HS-27A (cell line): Measurements from ENCODE around the gene ZBTB34.

Experiments
- DNase-seq: peaks from one replicate; pipeline ENCODE4 v3.0.0-alpha.2; 2012; ENCODE audit warnings: low read depth, missing footprints

ZBTB34 gene

GRCh38 chr9:126879288-126879687, 18.8 kb downstream of the ZBTB34 start:
- DNase-seq = no peak

- DNase-seq = no peak
Measured at GRCh38 chr9:126880226-126880946, 19.9 kb downstream of the ZBTB34 start.

GRCh38 chr9:126880947-126881332, 20.5 kb downstream of the ZBTB34 start:
- DNase-seq = no peak

- no peak for DNase-seq
Measured at GRCh38 chr9:126882746-126883145, 22.3 kb downstream of the ZBTB34 start.

DNA sequence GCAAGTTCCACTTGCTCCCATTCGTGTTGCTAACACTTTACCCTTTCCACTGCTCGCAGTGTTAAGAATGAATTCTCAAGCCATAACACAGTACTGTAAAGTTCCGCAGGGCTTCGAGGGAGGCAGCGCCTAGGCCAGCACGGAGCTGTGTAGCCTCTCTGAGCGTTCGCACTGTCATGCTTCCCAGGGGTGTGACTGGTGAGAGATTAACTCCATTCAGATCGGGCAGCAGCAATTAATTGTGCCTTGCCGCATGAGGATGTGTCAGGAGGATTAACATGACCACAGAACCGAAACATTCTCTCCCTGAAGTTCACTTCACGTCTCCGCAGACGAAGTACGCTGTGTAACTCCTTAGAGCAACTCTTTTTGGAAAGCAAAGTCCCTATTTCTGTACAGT, 23.2 kb downstream of the ZBTB34 start:
- DNase-seq = no peak

GRCh38 chr9:126885131-126885641, 24.7 kb downstream of the ZBTB34 start:
- DNase-seq = no peak

- no peak for DNase-seq
Measured at GRCh38 chr9:126886034-126886822, 25.8 kb downstream of the ZBTB34 start.

- no peak for DNase-seq
Measured at GRCh38 chr9:126886897-126887296, 26.5 kb downstream of the ZBTB34 start.

- DNase-seq = no peak
Measured at GRCh38 chr9:126891676-126892075, 31.2 kb downstream of the ZBTB34 start.

DNA sequence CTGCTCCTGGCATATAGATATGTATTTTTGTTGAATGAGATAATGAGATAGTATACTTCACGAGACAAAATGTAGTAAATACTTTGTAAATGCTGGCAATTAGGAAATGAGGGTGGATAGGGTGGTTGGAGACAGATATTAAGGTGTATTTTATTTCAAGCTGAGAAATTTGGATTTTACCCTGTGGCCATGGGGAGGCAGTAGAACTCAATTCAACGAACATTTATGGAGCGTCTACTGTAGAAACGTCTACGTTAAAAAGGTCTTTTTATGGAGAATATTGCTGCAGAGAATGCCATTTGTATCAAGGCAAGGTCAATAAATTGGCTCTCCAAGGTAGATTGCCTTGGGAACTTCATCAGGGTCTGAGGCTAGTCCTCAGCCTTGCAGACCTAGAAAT, 32.6 kb downstream of the ZBTB34 start:
- DNase-seq = no peak

- DNase-seq = no peak
Measured at GRCh38 chr9:126894052-126894603, 33.7 kb downstream of the ZBTB34 start.

DNA sequence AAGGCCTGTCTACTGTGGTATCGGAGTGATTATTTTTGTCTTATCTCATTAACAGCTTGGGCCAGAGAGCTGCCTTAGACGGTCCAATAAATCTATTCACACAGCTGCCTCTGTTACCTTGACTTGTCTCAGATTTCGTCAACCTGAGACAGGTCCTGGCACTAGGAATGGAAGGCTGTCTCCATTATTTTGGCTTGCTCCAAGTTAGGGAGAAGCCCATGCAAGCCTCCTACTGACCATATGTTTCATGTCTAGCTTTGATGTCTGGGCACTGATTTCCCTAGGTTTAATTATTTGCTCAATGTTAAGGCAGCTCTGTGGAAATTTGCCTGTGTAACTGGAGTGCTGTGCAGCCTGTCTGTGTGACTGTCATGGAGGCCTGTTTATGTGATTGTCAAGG, 41.8 kb downstream of the ZBTB34 start:
- no peak for DNase-seq

DNA sequence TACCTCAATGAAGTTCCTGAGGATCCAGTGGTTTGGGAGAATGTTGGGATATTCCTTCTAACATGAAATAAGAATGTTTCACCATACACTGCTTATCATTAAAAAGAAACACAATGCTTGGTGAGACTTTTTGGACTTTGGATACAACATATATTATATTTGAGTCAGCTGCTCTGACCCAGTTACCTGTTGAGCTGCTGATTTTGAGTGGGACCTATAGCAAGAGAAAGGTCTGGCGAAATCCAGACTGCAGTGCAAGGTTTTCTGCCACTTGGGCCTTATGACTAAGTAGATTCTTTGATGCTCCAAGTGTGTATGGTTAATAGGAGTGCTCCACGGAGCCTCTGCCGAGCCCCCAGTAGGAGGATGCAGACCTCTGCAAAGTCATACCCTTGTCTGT, 44.1 kb downstream of the ZBTB34 start:
- no peak for DNase-seq

DNA sequence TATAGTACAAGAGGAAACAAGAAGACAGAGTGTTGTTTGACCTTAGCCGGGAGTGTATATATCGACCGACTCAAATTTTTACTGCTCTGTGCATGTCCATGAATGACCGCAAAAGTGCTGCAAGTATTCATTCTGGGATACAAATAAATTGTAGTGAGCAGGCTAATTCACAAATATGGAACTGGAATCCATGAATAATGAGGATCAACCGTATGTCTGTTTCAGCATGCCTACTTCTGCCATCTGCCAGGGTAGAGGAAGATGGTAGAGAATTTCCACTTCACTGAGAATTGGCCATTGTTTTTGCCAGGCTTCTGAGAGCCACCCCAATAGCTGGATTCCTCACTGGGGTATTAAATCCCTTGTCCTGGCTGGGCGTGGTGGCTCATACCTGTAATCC, 45.7 kb downstream of the ZBTB34 start:
- no peak for DNase-seq

- no peak for DNase-seq
Measured at GRCh38 chr9:126907058-126907457, 46.6 kb downstream of the ZBTB34 start.

DNA sequence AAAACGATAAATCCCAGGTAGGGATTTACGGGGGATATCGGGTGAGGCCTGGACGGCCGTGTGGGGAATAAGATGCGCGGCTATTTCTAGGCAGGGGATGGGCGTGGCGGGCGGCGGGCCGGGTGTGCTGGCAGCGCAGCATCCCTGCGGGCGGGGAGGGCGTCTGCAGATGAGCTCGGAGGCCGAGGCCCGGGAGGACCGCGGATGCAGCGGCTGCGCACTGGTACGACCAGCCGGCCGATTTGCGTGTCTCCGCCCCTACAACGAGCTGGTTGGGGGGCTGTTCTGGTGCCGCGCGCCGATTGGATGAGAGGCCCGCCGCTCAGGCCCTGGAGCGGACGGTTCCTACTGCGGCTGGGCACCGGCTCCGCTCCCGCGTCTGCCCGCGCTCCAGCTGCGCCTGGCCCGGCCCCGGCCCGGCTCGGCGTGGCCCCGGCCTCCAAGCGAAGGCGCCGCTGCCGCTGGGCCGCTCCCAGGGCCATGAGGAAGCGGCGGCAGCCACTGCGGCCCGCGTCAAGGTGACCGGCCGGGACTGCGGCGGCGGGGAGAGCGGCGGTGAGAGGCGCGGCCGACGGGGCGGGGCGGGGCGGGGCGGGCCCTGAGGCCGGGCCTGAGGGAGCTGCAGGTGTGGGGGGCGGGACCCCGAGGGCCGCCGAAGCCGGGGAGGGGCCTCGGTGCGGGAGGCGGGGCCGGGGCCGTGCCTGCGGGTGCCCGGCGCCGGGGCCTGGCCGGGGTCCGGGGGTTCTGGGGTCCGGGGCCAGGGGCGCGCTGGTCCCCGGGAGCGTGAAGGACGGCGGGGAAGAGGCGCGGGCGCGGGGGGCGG, 54.2 kb downstream of the ZBTB34 start, which contains the start of gene RALGPS1:
RALGPS1 (plus strand) TSS at position 325 of the 823 bp plus-strand sequence. CDS start 47,508 bp downstream, outside the sequence.
- peak; percentile 42 for DNase-seq

DNA sequence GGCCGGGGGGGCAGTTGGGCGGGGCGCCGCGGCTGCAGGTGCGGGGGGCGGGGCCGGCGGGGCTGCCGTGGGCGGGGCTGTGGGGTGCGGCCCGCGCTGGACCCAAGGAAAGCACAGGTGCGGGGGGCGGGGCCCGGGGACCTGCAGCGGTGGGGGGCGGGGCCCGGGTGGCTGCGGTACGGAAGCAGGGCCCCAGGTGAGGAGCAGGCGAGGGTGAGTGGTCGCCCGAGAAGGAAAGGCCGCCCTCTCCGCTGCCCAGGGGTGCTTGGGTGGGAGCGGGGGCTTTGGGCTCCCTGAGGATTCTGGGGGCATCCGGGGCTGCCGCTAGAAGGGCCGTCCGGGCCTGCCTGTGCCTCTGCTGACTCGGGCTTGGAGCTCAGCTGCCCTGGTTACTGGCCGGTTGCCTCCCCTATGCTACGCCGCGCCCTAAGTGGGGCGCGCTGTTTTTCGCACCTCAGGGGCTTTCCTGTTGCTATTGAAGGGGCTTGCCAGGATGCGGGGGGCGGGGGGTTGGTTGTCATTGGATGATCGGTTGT, 54.9 kb downstream of the ZBTB34 start:
- no peak for DNase-seq

DNA sequence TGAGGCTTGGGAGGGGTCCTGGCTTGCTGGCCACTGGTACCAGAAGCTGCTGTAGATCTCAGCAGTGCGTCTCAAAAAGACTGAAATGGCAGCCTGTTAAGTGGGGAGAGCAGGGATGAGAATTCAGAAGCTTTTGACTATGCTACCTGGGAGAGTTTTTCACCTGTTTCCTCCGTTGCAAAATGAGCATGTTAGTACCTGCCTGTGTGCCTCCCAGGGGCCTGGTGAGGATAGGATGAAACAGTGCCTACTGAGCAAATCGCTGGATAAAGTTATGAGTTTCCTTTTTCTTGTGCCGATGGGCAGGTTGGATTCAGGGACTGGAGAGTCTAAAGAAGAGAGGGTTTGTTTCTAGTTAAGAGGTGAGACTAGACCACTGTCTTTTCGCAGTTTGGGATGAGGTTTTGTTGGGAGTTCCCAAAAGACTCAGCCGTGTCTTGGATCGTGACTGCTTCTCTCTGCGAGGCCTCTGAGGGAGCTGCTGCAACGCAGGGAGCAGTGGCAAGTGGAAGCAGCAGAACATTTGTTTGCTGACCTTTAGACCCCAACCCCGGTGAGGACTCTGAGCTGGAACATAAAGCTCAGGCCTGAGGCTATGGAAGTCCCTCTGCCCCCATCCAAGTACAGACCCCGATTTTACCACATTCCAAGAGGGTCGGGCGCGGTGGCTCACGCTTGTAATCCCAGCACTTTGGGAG, 55.6 kb downstream of the ZBTB34 start:
- no peak for DNase-seq

DNA sequence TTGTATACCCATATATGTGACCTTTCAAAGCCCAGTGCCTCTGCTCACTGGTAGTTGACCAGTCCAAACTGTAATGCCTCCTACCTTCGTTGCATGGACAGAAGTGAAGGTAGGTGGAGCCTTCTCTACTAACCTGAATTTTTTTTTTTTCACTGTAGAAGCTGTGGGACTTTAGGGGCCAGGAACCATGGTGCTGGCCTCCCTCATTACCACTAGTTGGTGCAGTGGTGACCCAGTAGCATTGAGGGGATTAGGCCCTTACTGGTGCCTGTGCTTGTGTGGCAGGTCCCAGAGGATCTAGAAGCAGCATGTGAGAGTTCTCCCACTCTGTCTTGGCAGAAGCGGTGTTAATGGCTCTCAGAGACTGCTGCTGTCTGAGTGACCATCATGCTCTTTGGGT, 56.5 kb downstream of the ZBTB34 start:
- DNase-seq = no peak

GRCh38 chr9:126919193-126919592, 58.8 kb downstream of the ZBTB34 start:
- DNase-seq = no peak

DNA sequence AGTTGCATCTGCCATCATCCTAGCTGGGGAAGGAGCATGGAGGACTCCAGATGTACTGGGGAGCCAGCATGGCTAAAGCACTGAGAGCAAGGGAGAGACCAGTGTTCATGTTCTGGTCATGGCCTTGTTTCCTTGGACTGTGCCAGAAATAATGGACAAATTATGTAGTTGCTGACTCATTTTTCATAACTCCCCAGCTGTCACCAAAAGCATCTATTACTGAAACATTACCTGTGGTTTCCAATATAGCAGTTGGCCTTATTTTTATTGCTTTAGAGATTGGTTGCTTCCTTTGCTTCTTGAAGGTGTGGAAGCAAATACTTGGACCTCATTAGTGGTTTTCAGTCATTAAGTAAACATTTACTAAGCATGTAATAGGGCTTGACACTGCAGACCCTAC, 65.4 kb downstream of the ZBTB34 start:
- DNase-seq = no peak
